Loucy (cell line): Measurements from ENCODE around the gene LMOD3.

Experiments used
- H2AFZ ChIP-seq: fragments of 200-600 bp; sonication (generic); 2 replicates; pipeline ENCODE4 v1.6.0; 2016; ENCODE audit warnings: antibody characterized with exemption, mild to moderate bottlenecking, low read length, moderate library complexity
- H3F3A ChIP-seq: fragments of 200-600 bp; 2 replicates; pipeline ENCODE4 v1.6.0; 2016; ENCODE audit warnings: antibody characterized with exemption, low read depth, mild to moderate bottlenecking
- H3K27me3 ChIP-seq: fragments of 200-600 bp; sonication (generic); 2 replicates; pipeline ENCODE4 v1.6.1; 2014; ENCODE audit warnings: low read length, mild to moderate bottlenecking; ENCODE audit not compliant: insufficient read depth, poor library complexity, severe bottlenecking
- H3K36me3 ChIP-seq: fragments of 200-600 bp; sonication (generic); 2 replicates; pipeline ENCODE4 v1.6.1; 2016; ENCODE audit warnings: low read length; ENCODE audit not compliant: insufficient read depth
- H3K4me1 ChIP-seq: fragments of 200-600 bp; sonication (generic); 2 replicates; pipeline ENCODE4 v1.5.1; 2014; ENCODE audit warnings: low read length, mild to moderate bottlenecking; ENCODE audit not compliant: insufficient read depth, poor library complexity, severe bottlenecking
- H3K4me2 ChIP-seq: fragments of 200-600 bp; sonication (generic); 2 replicates; pipeline ENCODE4 v1.6.0; 2014; ENCODE audit warnings: antibody characterized with exemption, low read length, low read depth, mild to moderate bottlenecking; ENCODE audit not compliant: poor library complexity, severe bottlenecking
- H3K4me3 ChIP-seq: fragments of 200-600 bp; sonication (generic); 2 replicates; pipeline ENCODE4 v1.5.1; 2014; ENCODE audit warnings: low read length, mild to moderate bottlenecking, mixed read lengths; ENCODE audit not compliant: poor library complexity, severe bottlenecking
- H3K79me2 ChIP-seq: fragments of 200-600 bp; sonication (generic); 2 replicates; pipeline ENCODE4 v1.6.1; 2014; ENCODE audit warnings: low read length; ENCODE audit not compliant: insufficient read depth
- H3K9ac ChIP-seq: fragments of 200-600 bp; sonication (generic); 2 replicates; pipeline ENCODE4 v1.6.0; 2014; ENCODE audit warnings: mild to moderate bottlenecking, low read depth, low read length, moderate library complexity; ENCODE audit not compliant: poor library complexity, severe bottlenecking
- H3K9me2 ChIP-seq: fragments of 200-600 bp; sonication (generic); replicated peaks from 2 replicates; pipeline ENCODE4 v1.6.1; 2016; ENCODE audit warnings: low read depth, low read length, mixed read lengths
- H3K9me3 ChIP-seq: fragments of 200-600 bp; sonication (generic); 2 replicates; pipeline ENCODE4 v1.6.1; 2014; ENCODE audit warnings: mild to moderate bottlenecking, antibody characterized with exemption, low read length, low read depth; ENCODE audit not compliant: insufficient read depth
- H4K20me1 ChIP-seq: fragments of 200-600 bp; sonication (generic); 2 replicates; pipeline ENCODE4 v1.6.0; 2014; ENCODE audit warnings: antibody characterized with exemption, low read length, mild to moderate bottlenecking; ENCODE audit not compliant: insufficient read depth, poor library complexity, severe bottlenecking
- EZH2phosphoT487 ChIP-seq: fragments of 200-600 bp; IDR thresholded peaks from 2 replicates; pipeline ENCODE4 v1.6.1; 2018; ENCODE audit warnings: antibody characterized with exemption, mild to moderate bottlenecking, moderate library complexity, borderline replicate concordance
- TF ChIP-seq, protein P1 (sequence below): fragments of 200-600 bp; sonication (generic); conservative IDR thresholded peaks from 2 replicates; pipeline ENCODE4 v1.5.1; 2014; ENCODE audit warnings: mild to moderate bottlenecking, antibody characterized with exemption, low read length

The LMOD3 gene

DNA sequence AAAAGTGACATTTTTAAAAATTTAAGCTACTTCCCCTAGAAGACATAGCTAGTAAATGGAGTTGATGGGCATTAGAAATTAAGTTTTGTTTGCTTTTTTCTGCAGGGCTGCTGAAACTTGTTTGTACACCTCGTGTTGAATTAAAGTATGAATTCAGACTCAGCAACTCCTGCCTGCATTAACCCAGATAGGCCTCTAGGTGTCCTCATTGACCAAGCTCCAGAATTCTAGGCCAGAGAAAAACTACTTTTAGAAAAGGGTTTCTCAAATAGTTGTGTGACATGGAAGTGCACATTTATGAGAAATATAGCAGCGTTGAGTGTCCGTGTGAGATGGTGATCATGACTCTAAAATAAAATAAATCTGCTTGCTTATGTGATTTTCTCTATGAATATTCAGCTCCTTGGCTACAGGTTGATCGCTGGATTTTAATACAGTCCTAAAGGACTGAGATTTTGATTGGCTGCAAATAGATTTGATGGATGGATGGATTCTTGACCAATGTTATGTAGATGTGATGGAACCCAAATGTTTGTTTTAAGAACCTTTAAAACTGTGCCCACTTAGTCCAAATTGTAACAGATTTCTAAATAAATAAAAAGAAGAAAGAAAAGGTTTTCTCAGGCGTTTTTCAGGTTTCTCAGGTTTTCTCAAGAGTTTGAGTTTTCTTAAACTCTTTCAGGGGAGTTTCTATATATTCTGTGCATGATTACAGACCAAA, 39.4 kb upstream of the LMOD3 start:
- TF ChIP-seq EZH2phosphoT487: no peak
- TF ChIP-seq, protein P1, sequence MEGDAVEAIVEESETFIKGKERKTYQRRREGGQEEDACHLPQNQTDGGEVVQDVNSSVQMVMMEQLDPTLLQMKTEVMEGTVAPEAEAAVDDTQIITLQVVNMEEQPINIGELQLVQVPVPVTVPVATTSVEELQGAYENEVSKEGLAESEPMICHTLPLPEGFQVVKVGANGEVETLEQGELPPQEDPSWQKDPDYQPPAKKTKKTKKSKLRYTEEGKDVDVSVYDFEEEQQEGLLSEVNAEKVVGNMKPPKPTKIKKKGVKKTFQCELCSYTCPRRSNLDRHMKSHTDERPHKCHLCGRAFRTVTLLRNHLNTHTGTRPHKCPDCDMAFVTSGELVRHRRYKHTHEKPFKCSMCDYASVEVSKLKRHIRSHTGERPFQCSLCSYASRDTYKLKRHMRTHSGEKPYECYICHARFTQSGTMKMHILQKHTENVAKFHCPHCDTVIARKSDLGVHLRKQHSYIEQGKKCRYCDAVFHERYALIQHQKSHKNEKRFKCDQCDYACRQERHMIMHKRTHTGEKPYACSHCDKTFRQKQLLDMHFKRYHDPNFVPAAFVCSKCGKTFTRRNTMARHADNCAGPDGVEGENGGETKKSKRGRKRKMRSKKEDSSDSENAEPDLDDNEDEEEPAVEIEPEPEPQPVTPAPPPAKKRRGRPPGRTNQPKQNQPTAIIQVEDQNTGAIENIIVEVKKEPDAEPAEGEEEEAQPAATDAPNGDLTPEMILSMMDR: peak; percentile 97
- H3K4me3 ChIP-seq: no peak overlapping the region
- H3K79me2 ChIP-seq: no peaks in the 10 kb centered on the region
- H3F3A ChIP-seq: no peaks in the 10 kb centered on the region
- H3K9me2 ChIP-seq: no peaks in the 10 kb centered on the region
- no peak overlapping the region for H3K9ac ChIP-seq
- H3K36me3 ChIP-seq: no peaks in the 10 kb centered on the region
- H3K4me2 ChIP-seq: no peak overlapping the region
- no peaks in the 10 kb centered on the region for H3K9me3 ChIP-seq
- H4K20me1 ChIP-seq: no peaks in the 10 kb centered on the region
- no peaks in the 10 kb centered on the region for H3K27me3 ChIP-seq
- no peak overlapping the region for H2AFZ ChIP-seq
- no peaks in the 10 kb centered on the region for H3K4me1 ChIP-seq

- H3K4me1 ChIP-seq: no peaks in the 10 kb centered on the region
- no peaks in the 10 kb centered on the region for H3K9me3 ChIP-seq
- no peaks in the 10 kb centered on the region for H3K27me3 ChIP-seq
- H3K79me2 ChIP-seq: no peaks in the 10 kb centered on the region
- H3K36me3 ChIP-seq: no peaks in the 10 kb centered on the region
- no peaks in the 10 kb centered on the region for H4K20me1 ChIP-seq
- no peaks in the 10 kb centered on the region for H3F3A ChIP-seq
- TF ChIP-seq, protein P1: no peak
- TF ChIP-seq EZH2phosphoT487: no peak
- no peak overlapping the region for H3K9ac ChIP-seq
- H3K4me3 ChIP-seq: no peak overlapping the region
- H3K4me2 ChIP-seq: no peak overlapping the region
- no peaks in the 10 kb centered on the region for H3K9me2 ChIP-seq
- H2AFZ ChIP-seq: no peak overlapping the region
Measured at GRCh38 chr3:69160525-69160924, 38.1 kb upstream of the LMOD3 start.

GRCh38 chr3:69160107-69160506, 37.7 kb upstream of the LMOD3 start:
- Histone ChIP-seq H2AFZ (no peak overlapping the region), H3K9me2 (no peaks in the 10 kb centered on the region), H4K20me1 (no peaks in the 10 kb centered on the region), H3K27me3 (no peaks in the 10 kb centered on the region), H3F3A (no peaks in the 10 kb centered on the region), H3K4me2 (no peak overlapping the region), H3K79me2 (no peaks in the 10 kb centered on the region), H3K9me3 (no peaks in the 10 kb centered on the region), H3K36me3 (no peaks in the 10 kb centered on the region), H3K4me1 (no peaks in the 10 kb centered on the region), H3K9ac (no peak overlapping the region), H3K4me3 (no peak overlapping the region)
- TF ChIP-seq, protein P1: no peak
